Upper lobe of left lung (tissue), 6 donors: Measurements from ENCODE around the gene ITIH2. TPM values are rescaled to one million over a fixed set of nuclear protein-coding genes. Genes with fewer than 3 reads are reported as not detected.
"Not testable (repeated sequence)": the region's sequence is repeated elsewhere in the genome, so short reads cannot be mapped to it uniquely, and the experiment has no call there.

Experiments
- ATAC-seq, 2 donors: fragments of 200-7000 bp; cut with Tn5 transposase; one replicate each; pipeline ENCODE4 v1.9.1; 2022; ENCODE audit warnings: mild to moderate bottlenecking in 2 of 2, moderate library complexity in 2 of 2; ENCODE audit not compliant: low FRiP score in 2 of 2
- DNase-seq, 2 donors: peaks; one replicate each; pipeline ENCODE4 v3.0.0-alpha.2; 2019 to 2020
- H3K27ac ChIP-seq, 4 donors: fragments of 200-600 bp; sonication (generic); one replicate each; pipeline ENCODE4 v1.5.1; 2016 to 2019
- H3K27me3 ChIP-seq, 4 donors: fragments of 200-600 bp; sonication (generic); one replicate each; pipeline ENCODE4 v1.5.1; 2017 to 2019
- H3K36me3 ChIP-seq, 4 donors: fragments of 200-600 bp; sonication (generic); one replicate each; pipeline ENCODE4 v1.5.1; 2016 to 2019
- H3K4me1 ChIP-seq, 4 donors: fragments of 200-600 bp; sonication (generic); one replicate each; pipeline ENCODE4 v1.5.1; 2018 to 2019
- H3K4me3 ChIP-seq, 4 donors: fragments of 200-600 bp; sonication (generic); one replicate each; pipeline ENCODE4 v1.5.1; 2017 to 2019; ENCODE audit warnings: mild to moderate bottlenecking in 2 of 4, moderate library complexity in 1 of 4
- H3K9me3 ChIP-seq, 4 donors: fragments of 200-600 bp; sonication (generic); one replicate each; pipeline ENCODE4 v1.5.1; 2018 to 2019
- CTCF ChIP-seq, 6 experiments: fragments of 450-650 bp in 4 of 6; fragments of 200-600 bp in 2 of 6; sonication (generic) in 2 of 6; IDR thresholded peaks; one replicate each; pipeline ENCODE4 v1.5.1; 2016 to 2019; ENCODE audit warnings: antibody characterized with exemption in 6 of 6
- EP300 ChIP-seq, 4 donors: sonication (generic); formaldehyde crosslinking; IDR thresholded peaks; one replicate each; pipeline ENCODE4 v1.5.1; 2017; ENCODE audit warnings: antibody characterized with exemption in 4 of 4, control low read depth in 2 of 4
- POLR2A ChIP-seq, 4 donors: fragments of 450-650 bp; IDR thresholded peaks; one replicate each; pipeline ENCODE4 v1.5.1; 2016 to 2017; ENCODE audit warnings: antibody characterized with exemption in 4 of 4, mild to moderate bottlenecking in 2 of 4
- POLR2AphosphoS5 ChIP-seq, 2 donors: sonication (generic); formaldehyde crosslinking; IDR thresholded peaks; one replicate each; pipeline ENCODE4 v1.5.1; 2017; ENCODE audit warnings: antibody characterized with exemption in 2 of 2
- WGBS, 2 donors: methylation state at CpG; one replicate each; pipeline ENCODE4 v1.1.5; 2017 to 2018; 5-methylcytosine and 5-hydroxymethylcytosine counted together
- total RNA-seq, 6 donors: library from RNA; depleted of rRNA in 4 of 6; stranded (reverse); fragments of >200 nt in 4 of 6; gene quantifications; one replicate each; pipeline versions ENCODE4 v1.1.0 to v1.2.1, GENCODE V29; 2016 to 2021
- donor health status: DM: no; HTN: no; CAD: no; lungs with moderate emphysema.
- donor health status: DM: no; HTN: yes; CAD: no; lungs with severe emphysema.

The ITIH2 gene
- total RNA-seq, 6 donors from 2014 or later: 0.61 to 1.5 (median 0.61) TPM; not detected in 3

- H3K27ac ChIP-seq: no peak overlapping the region
- ATAC-seq: no peak
- H3K9me3 ChIP-seq: no peaks in the 10 kb centered on the region
- no peaks in the 10 kb centered on the region for H3K4me1 ChIP-seq
- no peak overlapping the region for H3K4me3 ChIP-seq
- TF ChIP-seq EP300 (IDR thresholded peaks at IDR 0.05): no peak
- TF ChIP-seq CTCF (IDR thresholded peaks at IDR 0.05): no peak
- no peak for TF ChIP-seq POLR2A (IDR thresholded peaks at IDR 0.05)
- TF ChIP-seq POLR2AphosphoS5 (IDR thresholded peaks at IDR 0.05): no peak
- H3K27me3 ChIP-seq: no peaks in the 10 kb centered on the region
- no peak for DNase-seq
- WGBS, 2 donors: 80 to 83% methylated on average over 5 of the region's 5 CpGs
- H3K36me3 ChIP-seq: no peaks in the 10 kb centered on the region
These were observed 4.9 kb downstream of the ITIH2 start for GRCh38 chr10:7707858-7708622.

- no peak for TF ChIP-seq POLR2AphosphoS5 (IDR thresholded peaks at IDR 0.05)
- ATAC-seq (no peak), DNase-seq (no peak)
- Histone ChIP-seq H3K9me3 (no peaks in the 10 kb centered on the region), H3K36me3 (no peaks in the 10 kb centered on the region), H3K27ac (no peak overlapping the region), H3K27me3 (no peaks in the 10 kb centered on the region), H3K4me1 (no peaks in the 10 kb centered on the region), H3K4me3 (no peak overlapping the region)
- WGBS, 2 donors: 97 to 100% methylated on average over 4 of the region's 4 CpGs
These were observed 5.7 kb downstream of the ITIH2 start for GRCh38 chr10:7708832-7709231.

- ATAC-seq (no peak), DNase-seq (no peak)
- no peaks in the 10 kb centered on the region for H3K36me3 ChIP-seq
- no peak overlapping the region for H3K27ac ChIP-seq
- 84 to 91% methylated on average over 1 of the region's 1 CpG for WGBS, 2 donors
- H3K4me3 ChIP-seq: no peak overlapping the region
- no peaks in the 10 kb centered on the region for H3K9me3 ChIP-seq
- H3K27me3 ChIP-seq: no peaks in the 10 kb centered on the region
- no peaks in the 10 kb centered on the region for H3K4me1 ChIP-seq
- TF ChIP-seq CTCF (IDR thresholded peaks at IDR 0.05): no peak
- TF ChIP-seq EP300 (IDR thresholded peaks at IDR 0.05): no peak
- TF ChIP-seq POLR2AphosphoS5 (IDR thresholded peaks at IDR 0.05): no peak
- no peak for TF ChIP-seq POLR2A (IDR thresholded peaks at IDR 0.05)
These were observed 7.3 kb downstream of the ITIH2 start for GRCh38 chr10:7710446-7710845.

GRCh38 chr10:7711075-7711474, 8.0 kb downstream of the ITIH2 start:
- H3K9me3 ChIP-seq, H3K4me3 ChIP-seq, DNase-seq, H3K36me3 ChIP-seq, ATAC-seq, H3K27me3 ChIP-seq, H3K27ac ChIP-seq, H3K4me1 ChIP-seq: not testable (repeated sequence)
- 89 to 92% methylated on average over 5 of the region's 5 CpGs for WGBS, 2 donors

GRCh38 chr10:7715515-7715914, 12.4 kb downstream of the ITIH2 start:
- 91 to 94% methylated on average over 7 of the region's 7 CpGs for WGBS, 2 donors
- no peak overlapping the region for H3K27ac ChIP-seq
- no peaks in the 10 kb centered on the region for H3K9me3 ChIP-seq
- no peak for TF ChIP-seq POLR2A (IDR thresholded peaks at IDR 0.05)
- TF ChIP-seq CTCF (IDR thresholded peaks at IDR 0.05): no peak
- TF ChIP-seq POLR2AphosphoS5 (IDR thresholded peaks at IDR 0.05): no peak
- no peak for TF ChIP-seq EP300 (IDR thresholded peaks at IDR 0.05)
- H3K27me3 ChIP-seq: no peaks in the 10 kb centered on the region
- no peaks in the 10 kb centered on the region for H3K4me1 ChIP-seq
- ATAC-seq: no peak
- no peaks in the 10 kb centered on the region for H3K36me3 ChIP-seq
- no peak for DNase-seq
- no peak overlapping the region for H3K4me3 ChIP-seq

GRCh38 chr10:7717767-7718166, 14.7 kb downstream of the ITIH2 start:
- WGBS, 2 donors: 60 to 78% methylated on average over 5 of the region's 5 CpGs
- Histone ChIP-seq H3K27me3 (no peaks in the 10 kb centered on the region), H3K4me1 (no peaks in the 10 kb centered on the region), H3K36me3 (no peaks in the 10 kb centered on the region), H3K4me3 (no peak overlapping the region), H3K27ac (no peak overlapping the region), H3K9me3 (no peaks in the 10 kb centered on the region)
- DNase-seq: no peak
- ATAC-seq: no peak
- TF ChIP-seq CTCF (IDR thresholded peaks at IDR 0.05): no peak
- TF ChIP-seq EP300 (IDR thresholded peaks at IDR 0.05): no peak
- no peak for TF ChIP-seq POLR2AphosphoS5 (IDR thresholded peaks at IDR 0.05)
- TF ChIP-seq POLR2A (IDR thresholded peaks at IDR 0.05): no peak
